Activated naive CD8-positive, alpha-beta T cell treated with anti-CD3 and anti-CD28 coated beads, Interleukin-2, amount 10 ng/mL, durations not matched to agents 7 days and 5 days (primary cell): Measurements from ENCODE around the gene NRXN3. TPM values are rescaled to one million over a fixed set of nuclear protein-coding genes. Genes with fewer than 3 reads are reported as not detected.

Experiments used
- ATAC-seq: fragments of 150-1000 bp; cut with Tn5 transposase; one replicate; pipeline ENCODE4 v1.10.0; 2021; ENCODE audit warnings: low read depth, moderate library complexity
- POLR2A ChIA-PET: fragments of 350-600 bp; sonication (Branson Sonifier 250); formaldehyde crosslinking; loops from one replicate; lab custom pipeline; 2021; ENCODE audit warnings: antibody characterized with exemption; lab: Charles Lee
- DNase-seq: peaks from one replicate; pipeline ENCODE4 v3.0.0; 2021
- H3K27ac Mint-ChIP-seq: one replicate; pipeline ENCODE4 v1.8.0; 2022; ENCODE audit warnings: mild to moderate bottlenecking, mixed read lengths
- H3K27me3 Mint-ChIP-seq: one replicate; pipeline ENCODE4 v1.8.0; 2022; ENCODE audit warnings: mild to moderate bottlenecking, moderate library complexity, mixed read lengths
- H3K36me3 Mint-ChIP-seq: one replicate; pipeline ENCODE4 v1.8.0; 2021; ENCODE audit warnings: mild to moderate bottlenecking, mixed read lengths
- H3K4me1 Mint-ChIP-seq: one replicate; pipeline ENCODE4 v1.8.0; 2021; ENCODE audit warnings: mixed read lengths
- H3K4me3 Mint-ChIP-seq: one replicate; pipeline ENCODE4 v1.8.0; 2022; ENCODE audit warnings: mild to moderate bottlenecking, moderate library complexity, mixed read lengths
- H3K9me3 Mint-ChIP-seq: one replicate; pipeline ENCODE4 v1.8.0; 2021; ENCODE audit warnings: mixed read lengths
- total RNA-seq, 2 experiments: library from RNA; stranded (reverse); gene quantifications; one replicate each; pipeline ENCODE4 v1.2.3, GENCODE V29; 2021

NRXN3 gene
- total RNA-seq, 2 experiments from 2014 or later: not detected

DNA sequence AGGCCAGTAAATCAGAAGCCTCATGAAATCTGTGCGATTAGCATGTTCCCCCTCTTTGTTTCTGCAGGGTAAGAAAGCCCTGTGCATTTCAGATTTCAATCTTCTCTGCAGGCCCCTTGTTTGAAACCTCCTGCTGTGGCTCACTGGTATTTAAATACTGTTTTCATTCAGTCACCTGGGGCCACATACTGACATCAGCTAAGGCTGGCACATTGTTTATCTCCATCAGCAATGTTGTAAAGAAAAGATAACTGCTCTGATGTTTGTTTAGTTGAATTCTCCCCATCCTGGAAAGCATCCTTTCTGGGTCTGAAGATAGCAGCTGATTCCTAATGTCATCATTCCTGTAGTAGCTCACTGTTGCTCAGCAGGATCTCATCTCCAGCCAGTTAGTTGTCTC lies 554.9 kb downstream of the NRXN3 start:
- no peaks in the 10 kb centered on the region for H3K4me1 Mint-ChIP-seq
- H3K27ac Mint-ChIP-seq: no peak overlapping the region
- POLR2A ChIA-PET: no interaction called here
- DNase-seq (no peak), ATAC-seq (no peak)
- H3K27me3 Mint-ChIP-seq: no peaks in the 10 kb centered on the region
- no peaks in the 10 kb centered on the region for H3K36me3 Mint-ChIP-seq
- H3K9me3 Mint-ChIP-seq: no peaks in the 10 kb centered on the region
- H3K4me3 Mint-ChIP-seq: no peak overlapping the region

DNA sequence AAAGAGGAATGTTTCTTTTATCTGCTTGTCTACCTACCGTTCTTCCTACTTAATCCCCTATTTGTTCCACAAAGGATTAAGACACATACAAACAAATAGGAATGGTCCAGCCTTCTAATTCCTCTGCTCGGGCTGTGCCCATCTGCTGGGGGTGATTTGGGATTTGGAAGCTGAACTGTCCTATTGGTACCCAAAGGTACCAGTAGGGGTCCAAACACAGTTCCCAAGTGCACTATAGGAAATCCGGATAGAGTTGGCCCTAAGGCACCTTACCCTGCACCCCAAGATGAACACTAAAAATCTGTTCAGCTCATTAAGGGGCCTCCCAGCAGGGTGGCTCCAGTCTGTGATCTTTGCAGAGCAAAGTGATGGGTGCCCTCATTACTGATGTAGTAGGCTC lies 566.9 kb downstream of the NRXN3 start:
- Mint-ChIP-seq H3K27me3 (no peaks in the 10 kb centered on the region), H3K4me1 (no peaks in the 10 kb centered on the region), H3K27ac (no peak overlapping the region), H3K4me3 (no peak overlapping the region), H3K9me3 (no peaks in the 10 kb centered on the region), H3K36me3 (no peaks in the 10 kb centered on the region)
- no peak for ATAC-seq
- POLR2A ChIA-PET: no interaction called here
- no peak for DNase-seq

DNA sequence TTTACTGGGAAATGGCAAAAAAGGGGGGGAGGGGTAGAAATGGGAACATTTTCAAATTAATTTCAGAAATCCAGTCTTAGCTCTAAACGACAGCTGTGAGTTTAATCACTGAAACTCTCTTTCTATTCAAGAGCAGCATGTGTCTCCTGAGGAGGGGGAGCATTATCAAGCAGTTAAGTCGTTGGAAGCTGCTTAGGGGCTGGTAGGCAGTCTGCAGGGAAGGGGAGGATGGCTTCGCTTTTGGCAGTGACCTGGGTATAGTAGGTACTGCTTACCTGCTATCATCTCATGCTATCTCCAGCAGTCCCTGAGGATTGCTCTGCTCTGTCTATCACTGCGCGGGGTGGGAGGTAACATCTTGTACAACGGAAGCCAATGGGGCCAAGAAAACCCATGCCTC lies 567.4 kb downstream of the NRXN3 start:
- DNase-seq: no peak
- H3K27ac Mint-ChIP-seq: no peak overlapping the region
- POLR2A ChIA-PET: no interaction called here

DNA sequence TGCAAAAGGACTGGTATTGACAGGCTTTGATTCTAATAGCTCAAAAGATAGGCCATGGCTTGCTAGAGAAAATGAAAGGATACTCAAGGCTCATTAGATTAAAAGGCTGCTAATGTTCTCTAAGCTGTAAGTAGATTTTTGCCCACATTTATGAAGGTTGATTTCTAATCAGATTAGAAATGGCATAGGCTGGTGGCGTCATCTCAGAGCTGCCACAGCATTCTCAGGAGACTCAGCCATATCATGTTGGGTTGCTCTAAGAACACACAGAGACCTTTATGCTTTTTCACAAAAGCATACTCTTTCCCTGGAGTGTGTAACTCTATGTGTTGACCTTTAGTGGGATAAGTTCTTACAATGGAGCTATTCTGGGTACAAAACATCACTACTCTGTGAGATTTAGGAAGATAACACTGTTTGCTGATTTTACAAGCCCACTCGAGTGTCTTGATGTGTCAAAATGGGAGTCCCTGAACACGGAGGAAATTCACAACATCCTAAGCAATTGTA lies 576.0 kb downstream of the NRXN3 start:
- Mint-ChIP-seq H3K4me3 (no peak overlapping the region), H3K27me3 (no peaks in the 10 kb centered on the region), H3K9me3 (no peaks in the 10 kb centered on the region), H3K36me3 (no peaks in the 10 kb centered on the region), H3K27ac (no peak overlapping the region), H3K4me1 (no peaks in the 10 kb centered on the region)
- DNase-seq (no peak), ATAC-seq (no peak)
- POLR2A ChIA-PET: no interaction called here

More for the DNA sequence above, 567.4 kb downstream of the NRXN3 start:
- Mint-ChIP-seq H3K4me3 (no peak overlapping the region), H3K9me3 (no peaks in the 10 kb centered on the region), H3K4me1 (no peaks in the 10 kb centered on the region), H3K27me3 (no peaks in the 10 kb centered on the region), H3K36me3 (no peaks in the 10 kb centered on the region)
- ATAC-seq: no peak

DNA sequence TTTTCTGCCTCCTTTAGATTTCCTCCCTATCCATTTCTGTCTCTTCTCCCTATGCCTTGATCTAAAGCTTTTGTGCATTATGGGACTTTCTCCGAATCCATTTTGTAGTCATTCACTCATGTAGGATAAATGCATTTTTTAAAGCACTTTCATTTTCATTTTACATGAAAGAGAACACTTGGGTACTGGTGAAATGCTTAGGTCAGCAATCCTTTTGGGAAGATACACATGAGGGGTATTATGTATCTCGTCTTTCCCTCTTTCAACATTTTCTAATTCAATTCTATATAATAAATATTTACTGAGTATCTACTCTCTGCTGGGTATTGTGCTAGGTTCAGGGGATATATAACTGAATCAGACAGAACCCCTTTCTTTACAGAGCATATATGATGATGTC lies 577.6 kb downstream of the NRXN3 start:
- no peaks in the 10 kb centered on the region for H3K4me1 Mint-ChIP-seq
- POLR2A ChIA-PET: no interaction called here
- DNase-seq: no peak
- H3K36me3 Mint-ChIP-seq: no peaks in the 10 kb centered on the region
- H3K9me3 Mint-ChIP-seq: no peaks in the 10 kb centered on the region
- ATAC-seq: no peak
- no peak overlapping the region for H3K4me3 Mint-ChIP-seq
- H3K27me3 Mint-ChIP-seq: no peaks in the 10 kb centered on the region
- H3K27ac Mint-ChIP-seq: no peak overlapping the region

DNA sequence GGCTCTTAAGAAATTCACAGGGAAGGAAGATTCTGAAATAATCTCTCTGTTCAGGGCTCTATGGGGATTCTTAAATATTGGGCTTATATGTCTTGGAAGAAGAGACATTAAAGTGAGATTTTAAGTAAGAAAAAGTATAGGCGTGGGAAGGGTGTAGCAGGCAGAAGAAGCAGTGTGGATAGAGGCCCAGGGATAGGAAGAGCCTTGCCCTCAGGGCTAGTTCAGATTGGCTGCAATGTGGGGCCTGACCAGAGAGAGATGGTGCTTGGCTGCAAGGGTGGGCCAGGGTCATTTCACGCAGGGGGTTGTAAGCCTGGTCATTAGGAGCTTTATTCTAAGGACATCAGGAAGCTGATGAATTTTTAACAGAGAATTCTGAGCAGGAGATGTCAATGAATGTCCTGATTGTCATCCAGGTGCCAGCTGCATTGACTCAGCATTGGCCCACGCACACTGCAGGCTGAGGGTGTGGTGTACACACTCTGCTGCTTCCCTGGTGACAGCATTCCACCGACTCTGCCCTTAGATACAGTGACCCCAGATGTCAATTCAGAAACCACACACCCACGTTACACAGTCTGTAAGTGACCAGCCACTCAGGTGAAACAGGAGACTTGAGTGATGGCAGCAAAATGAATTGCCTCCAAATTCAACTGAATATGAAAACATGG lies 582.5 kb downstream of the NRXN3 start:
- POLR2A ChIA-PET: no interaction called here
- H3K4me1 Mint-ChIP-seq: no peaks in the 10 kb centered on the region
- no peak for DNase-seq
- no peaks in the 10 kb centered on the region for H3K9me3 Mint-ChIP-seq
- ATAC-seq: no peak
- peaks cover 2% of the 10 kb centered on the region for H3K27me3 Mint-ChIP-seq
- no peak overlapping the region for H3K27ac Mint-ChIP-seq
- H3K4me3 Mint-ChIP-seq: no peak overlapping the region
- no peaks in the 10 kb centered on the region for H3K36me3 Mint-ChIP-seq

DNA sequence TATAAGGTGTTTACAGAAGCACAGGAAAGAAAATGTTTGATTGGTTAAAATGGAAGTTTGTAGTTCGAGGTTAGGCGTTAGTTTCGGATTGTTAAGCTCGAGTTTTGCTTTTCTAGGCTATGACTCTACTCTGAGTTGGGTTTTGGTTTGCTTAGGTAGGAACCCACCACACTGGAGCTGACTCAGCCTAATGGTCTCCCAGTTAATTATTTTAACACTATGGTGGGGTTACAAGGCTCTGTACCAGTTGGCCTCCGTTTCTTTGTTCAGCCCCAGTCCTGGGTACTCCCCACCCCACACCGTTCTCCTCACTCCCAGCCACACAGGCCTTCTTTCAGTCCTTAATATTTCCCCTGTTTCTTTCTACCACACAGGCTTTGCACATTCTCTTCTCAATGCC lies 583.9 kb downstream of the NRXN3 start:
- Mint-ChIP-seq H3K36me3 (no peaks in the 10 kb centered on the region), H3K27ac (no peak overlapping the region), H3K4me3 (no peak overlapping the region), H3K4me1 (no peaks in the 10 kb centered on the region), H3K9me3 (no peaks in the 10 kb centered on the region), H3K27me3 (peaks cover 2% of the 10 kb centered on the region)
- POLR2A ChIA-PET: no interaction called here
- ATAC-seq (no peak), DNase-seq (no peak)

DNA sequence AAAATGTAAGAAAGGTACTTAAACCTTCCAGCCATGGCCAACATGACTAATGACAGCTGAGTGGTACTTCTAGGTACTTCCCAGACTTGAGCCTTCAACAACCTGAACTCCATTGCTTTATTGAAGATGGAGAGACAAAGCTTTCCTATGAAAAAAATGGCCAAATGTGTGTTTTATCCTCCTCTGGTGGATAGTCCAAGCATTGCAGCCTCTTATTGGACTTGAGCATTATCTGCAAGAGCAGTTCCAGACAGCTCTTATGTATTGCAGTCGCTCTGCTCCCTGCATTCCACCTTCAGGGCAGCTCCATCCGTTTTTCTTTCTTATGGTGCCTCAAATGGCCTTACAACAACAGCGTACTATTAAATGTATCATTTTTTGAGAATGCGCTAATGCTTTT lies 588.2 kb downstream of the NRXN3 start:
- no peak for ATAC-seq
- no peaks in the 10 kb centered on the region for H3K36me3 Mint-ChIP-seq

DNA sequence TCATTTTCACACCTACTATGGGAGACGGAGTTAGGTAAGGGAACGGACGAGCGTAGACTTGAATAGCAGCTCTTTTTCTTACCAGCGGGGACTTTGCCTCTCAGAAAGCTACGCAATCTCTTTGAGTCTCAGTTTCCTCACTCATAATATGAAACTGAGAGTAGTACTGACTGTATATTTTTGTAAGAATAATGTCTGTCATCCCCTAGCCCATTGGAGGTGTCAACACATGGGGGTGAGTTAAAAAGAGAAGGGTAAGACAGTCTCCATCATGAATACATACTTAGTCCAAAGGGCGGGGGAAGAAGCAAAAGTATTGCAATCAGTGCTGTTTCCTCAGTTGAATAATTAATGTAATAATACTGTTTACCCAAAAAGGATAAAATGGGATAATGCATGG lies 592.2 kb downstream of the NRXN3 start:
- H3K27me3 Mint-ChIP-seq: peaks cover 2% of the 10 kb centered on the region
- H3K36me3 Mint-ChIP-seq: no peaks in the 10 kb centered on the region
- H3K4me3 Mint-ChIP-seq: no peak overlapping the region
- POLR2A ChIA-PET: no interaction called here
- no peak overlapping the region for H3K27ac Mint-ChIP-seq
- no peak for DNase-seq
- no peak for ATAC-seq
- H3K9me3 Mint-ChIP-seq: no peaks in the 10 kb centered on the region
- H3K4me1 Mint-ChIP-seq: no peaks in the 10 kb centered on the region

More for the DNA sequence above, 588.2 kb downstream of the NRXN3 start:
- Mint-ChIP-seq H3K27ac (no peak overlapping the region), H3K27me3 (peaks cover 2% of the 10 kb centered on the region), H3K4me1 (no peaks in the 10 kb centered on the region), H3K9me3 (no peaks in the 10 kb centered on the region), H3K4me3 (no peak overlapping the region)
- POLR2A ChIA-PET: no interaction called here
- DNase-seq: no peak

DNA sequence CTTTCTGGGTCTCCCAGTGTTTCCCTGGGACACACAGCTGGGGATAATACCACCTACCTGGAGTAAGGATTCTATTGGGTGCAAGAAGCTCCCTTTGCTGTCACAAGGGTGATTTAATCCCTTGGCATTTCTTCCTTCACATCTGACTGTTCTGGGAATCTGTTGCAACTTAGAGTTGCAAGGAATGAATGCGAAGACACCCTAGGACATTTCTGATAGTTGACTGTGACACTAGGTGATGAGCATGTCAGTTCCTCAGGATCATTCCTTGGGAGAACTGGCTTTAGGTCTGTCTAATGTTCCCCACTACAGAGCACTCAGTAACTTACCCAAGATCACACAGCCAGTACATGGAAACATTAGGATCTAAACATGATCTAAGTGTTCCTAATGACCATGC lies 593.6 kb downstream of the NRXN3 start:
- Mint-ChIP-seq H3K4me1 (no peaks in the 10 kb centered on the region), H3K9me3 (no peaks in the 10 kb centered on the region), H3K27ac (no peak overlapping the region), H3K27me3 (peaks cover 2% of the 10 kb centered on the region), H3K36me3 (no peaks in the 10 kb centered on the region), H3K4me3 (no peak overlapping the region)
- POLR2A ChIA-PET: no interaction called here
- no peak for ATAC-seq
- DNase-seq: no peak

DNA sequence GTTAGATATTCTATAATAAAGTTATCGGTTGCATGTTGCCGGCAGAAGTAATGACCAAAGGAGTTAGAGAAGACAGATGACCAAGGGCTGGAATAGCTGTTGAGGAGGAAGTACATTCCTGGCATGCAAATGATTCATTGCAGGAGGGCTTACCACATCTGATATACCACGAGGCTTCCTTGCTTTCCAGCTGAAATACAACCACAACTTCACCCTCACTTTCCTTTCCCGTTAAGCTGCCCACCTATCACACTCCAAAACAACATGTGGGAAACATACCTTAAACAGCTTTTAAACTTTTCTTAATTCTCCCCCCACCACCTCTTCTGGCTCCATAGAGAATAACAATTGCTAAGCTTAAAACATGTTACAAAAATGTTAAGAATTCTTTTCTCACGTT lies 594.1 kb downstream of the NRXN3 start:
- no peaks in the 10 kb centered on the region for H3K36me3 Mint-ChIP-seq
- H3K9me3 Mint-ChIP-seq: no peaks in the 10 kb centered on the region
- POLR2A ChIA-PET: no interaction called here
- peaks cover 2% of the 10 kb centered on the region for H3K27me3 Mint-ChIP-seq
- DNase-seq: no peak
- H3K4me1 Mint-ChIP-seq: no peaks in the 10 kb centered on the region
- H3K27ac Mint-ChIP-seq: no peak overlapping the region
- no peak for ATAC-seq
- H3K4me3 Mint-ChIP-seq: no peak overlapping the region

DNA sequence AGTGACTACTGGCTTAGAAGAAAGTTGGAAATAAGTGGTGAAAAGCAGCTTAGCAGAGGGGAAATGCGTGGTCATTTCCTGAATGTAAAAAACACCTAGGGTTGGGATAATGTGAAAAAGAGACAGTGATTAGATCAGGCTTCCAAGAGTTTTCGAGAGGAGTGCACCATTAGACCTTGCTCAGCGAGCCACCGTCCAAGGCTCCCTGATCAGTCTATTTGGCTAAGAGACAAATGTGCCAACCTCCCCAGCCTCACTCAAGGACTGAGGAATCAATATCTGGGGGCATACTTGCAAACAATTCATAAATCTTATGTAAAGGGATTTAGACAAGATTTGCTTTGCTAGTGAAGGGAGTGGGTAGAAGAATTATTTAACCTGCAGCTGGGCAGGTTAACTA lies 594.5 kb downstream of the NRXN3 start:
- no peak overlapping the region for H3K4me3 Mint-ChIP-seq
- peaks cover 1% of the 10 kb centered on the region for H3K9me3 Mint-ChIP-seq
- ATAC-seq (no peak), DNase-seq (no peak)
- H3K27me3 Mint-ChIP-seq: peaks cover 2% of the 10 kb centered on the region
- H3K4me1 Mint-ChIP-seq: no peaks in the 10 kb centered on the region
- H3K36me3 Mint-ChIP-seq: no peaks in the 10 kb centered on the region
- no peak overlapping the region for H3K27ac Mint-ChIP-seq
- POLR2A ChIA-PET: no interaction called here

DNA sequence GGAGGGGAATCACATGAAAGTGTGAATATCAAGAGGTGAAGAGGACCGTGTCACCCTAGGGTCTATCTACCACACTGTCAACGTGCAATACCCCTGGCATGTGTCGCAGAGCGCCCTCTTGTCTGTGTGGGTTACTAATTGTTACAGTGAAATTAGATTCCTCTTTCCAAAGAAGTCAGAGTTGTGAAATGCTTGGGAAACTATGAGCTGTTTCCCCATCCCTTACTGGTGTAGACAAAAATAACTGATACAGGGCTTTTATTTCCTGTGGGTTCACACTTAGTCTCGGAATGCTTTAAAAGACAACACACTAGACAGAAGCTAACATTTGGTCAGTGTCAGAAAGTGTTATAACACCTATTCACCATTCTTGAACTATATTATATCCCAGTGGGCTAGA lies 597.3 kb downstream of the NRXN3 start:
- H3K36me3 Mint-ChIP-seq: no peaks in the 10 kb centered on the region
- H3K27me3 Mint-ChIP-seq: peaks cover 2% of the 10 kb centered on the region
- H3K4me1 Mint-ChIP-seq: no peaks in the 10 kb centered on the region
- H3K4me3 Mint-ChIP-seq: no peak overlapping the region
- no peak overlapping the region for H3K27ac Mint-ChIP-seq
- H3K9me3 Mint-ChIP-seq: peaks cover 1% of the 10 kb centered on the region
- POLR2A ChIA-PET: no interaction called here
- DNase-seq (no peak), ATAC-seq (no peak)

DNA sequence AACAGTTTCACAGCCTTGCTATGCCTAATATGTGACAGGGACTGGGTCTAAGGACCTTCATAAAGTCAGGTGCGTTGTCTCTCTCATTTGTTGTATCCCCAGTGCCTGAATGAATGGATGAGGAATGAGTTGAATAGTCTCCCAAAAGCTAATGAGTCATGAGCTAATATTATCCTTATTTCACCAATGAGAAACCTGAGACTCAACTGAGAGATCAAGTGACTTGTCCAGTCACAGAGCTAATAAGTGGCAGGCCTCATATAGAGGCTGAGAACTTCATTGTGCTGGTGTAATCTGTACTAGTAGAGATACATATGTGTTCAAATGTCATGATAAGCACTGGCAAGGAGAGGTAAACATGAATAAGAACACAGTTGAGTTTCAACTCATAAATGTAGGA lies 612.4 kb downstream of the NRXN3 start:
- no peak for DNase-seq
- Mint-ChIP-seq H3K27me3 (peaks cover 2% of the 10 kb centered on the region), H3K36me3 (no peaks in the 10 kb centered on the region)

More for the DNA sequence above, 612.4 kb downstream of the NRXN3 start:
- no peak overlapping the region for H3K4me3 Mint-ChIP-seq
- no peaks in the 10 kb centered on the region for H3K4me1 Mint-ChIP-seq
- POLR2A ChIA-PET: no interaction called here
- no peak for ATAC-seq
- no peak overlapping the region for H3K27ac Mint-ChIP-seq
- no peaks in the 10 kb centered on the region for H3K9me3 Mint-ChIP-seq
